GM12872 (cell line): ENCODE results near the gene XRCC4.

Experiments
- CTCF ChIP-seq: IDR thresholded peaks from 3 replicates; pipeline ENCODE4 v1.5.1; 2011; ENCODE audit warnings: low read depth, mild to moderate bottlenecking, low read length, moderate library complexity; ENCODE audit not compliant: insufficient read depth

The XRCC4 gene

GRCh38 chr5:83167538-83167937, 90.2 kb downstream of the XRCC4 start:
- TF ChIP-seq CTCF, result no peak

GRCh38 chr5:83169571-83170337, 92.4 kb downstream of the XRCC4 start:
- no peak for TF ChIP-seq CTCF

- no peak for TF ChIP-seq CTCF
Measured at GRCh38 chr5:83172011-83172410, 94.7 kb downstream of the XRCC4 start.

GRCh38 chr5:83172655-83173054, 95.3 kb downstream of the XRCC4 start:
- TF ChIP-seq CTCF, result no peak

GRCh38 chr5:83173826-83174225, 96.5 kb downstream of the XRCC4 start:
- TF ChIP-seq CTCF, result no peak

GRCh38 chr5:83177803-83178202, 100.5 kb downstream of the XRCC4 start:
- no peak for TF ChIP-seq CTCF

- TF ChIP-seq CTCF, result no peak
Measured at GRCh38 chr5:83179966-83180365, 102.6 kb downstream of the XRCC4 start.
